NCI-H2107 treated with DMSO at 0.1 percent for 48 hours (cell line): ENCODE results near the gene CLEC1A.
"Not testable (repeated sequence)": the region's sequence is repeated elsewhere in the genome, so short reads cannot be mapped to it uniquely, and the experiment has no call there.

ENCODE experiments used
- DNase-seq: peaks from one replicate; lab custom pipeline; 2025; ENCODE audit not compliant: unreplicated experiment; lab: John Stamatoyannopoulos, UW

The CLEC1A gene

DNA sequence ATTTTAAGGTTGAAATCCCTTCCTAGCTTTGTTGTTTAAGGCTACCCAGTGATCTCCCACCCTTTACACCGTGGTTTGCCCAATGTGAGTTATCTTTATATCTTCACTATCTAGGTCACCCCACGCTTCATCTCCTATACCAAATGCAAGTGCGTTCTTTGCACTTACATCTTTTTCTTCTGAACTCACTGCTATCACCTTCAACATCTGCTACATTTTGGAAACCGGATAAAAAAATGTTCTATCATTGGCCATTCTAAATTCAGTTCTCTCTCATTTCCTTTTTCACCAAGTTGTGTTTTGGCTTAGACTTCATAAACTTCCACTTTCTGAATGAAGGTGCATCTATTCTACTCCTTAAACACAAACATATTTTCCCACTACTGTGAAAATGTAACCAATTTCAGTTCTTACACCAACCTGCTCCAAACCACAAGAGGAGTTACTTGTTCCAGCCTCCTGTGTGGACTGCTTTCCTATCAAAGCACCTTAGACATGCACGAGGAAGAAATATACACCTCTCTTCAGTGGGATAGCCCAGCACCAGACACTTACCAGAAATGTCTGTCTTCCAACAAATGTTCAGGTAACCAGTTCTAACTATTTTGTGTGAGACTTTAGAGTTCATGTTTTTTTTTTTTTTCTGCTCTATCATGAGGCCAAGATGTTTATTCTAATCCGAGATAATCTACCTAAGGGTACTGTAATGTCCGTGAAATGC lies 46.4 kb downstream of the CLEC1A start:
- no peak for DNase-seq

GRCh38 chr12:10048526-10048925 lies 50.3 kb downstream of the CLEC1A start:
- DNase-seq: no peak

DNA sequence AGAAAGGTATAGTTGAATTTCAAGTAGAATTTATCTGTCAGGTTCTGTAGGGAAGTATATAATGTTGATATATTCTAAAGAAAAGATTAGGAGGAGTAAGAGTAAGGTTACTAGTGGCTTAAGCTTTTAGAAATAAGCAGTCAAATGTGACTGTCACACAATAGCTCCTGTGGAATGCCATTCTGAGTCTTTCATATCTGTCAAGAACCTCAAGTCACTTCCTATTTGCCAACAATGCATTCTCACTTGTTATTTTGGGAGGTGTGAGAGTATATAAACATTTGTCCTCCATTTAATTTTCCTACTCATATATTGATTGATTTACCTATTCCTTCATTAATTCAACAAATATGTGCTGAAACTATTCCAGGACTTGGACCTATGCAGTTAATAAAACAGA lies 56.6 kb downstream of the CLEC1A start:
- DNase-seq: no peak

DNA sequence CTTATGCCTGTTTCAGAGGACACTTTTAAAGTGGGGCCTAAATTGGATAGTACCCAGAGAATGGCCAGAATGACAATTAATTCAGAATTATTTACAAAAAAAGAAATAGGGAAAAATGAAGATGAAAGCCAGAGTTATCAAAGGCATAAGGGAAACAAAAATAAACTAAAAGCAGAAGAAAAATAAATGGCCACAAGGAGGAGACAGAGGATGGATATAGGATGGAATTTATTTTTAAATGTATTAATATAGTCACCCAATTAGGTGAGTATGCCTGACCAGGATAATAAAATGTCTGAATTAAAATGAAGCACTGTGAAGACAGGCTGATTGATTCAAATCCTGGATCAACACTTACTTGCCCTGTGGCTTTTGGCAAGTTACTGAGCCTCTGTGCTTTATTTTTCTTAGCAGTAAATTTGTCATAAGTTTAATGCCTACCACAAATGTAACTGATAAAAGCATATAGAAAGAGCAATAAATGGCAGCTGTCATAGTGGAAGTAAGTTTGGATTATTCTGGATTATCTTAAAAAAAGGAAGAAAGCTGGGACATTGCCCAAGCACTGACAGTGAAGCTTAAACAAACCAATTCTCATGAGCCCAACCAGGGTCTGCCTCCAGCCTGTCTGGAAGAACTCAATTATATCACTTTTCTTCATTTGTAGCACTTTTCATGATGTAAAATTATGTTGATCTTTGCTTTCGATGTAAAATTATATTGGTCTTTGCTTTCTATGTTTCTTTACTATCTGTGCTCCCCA lies 64.8 kb downstream of the CLEC1A start:
- DNase-seq: no peak

DNA sequence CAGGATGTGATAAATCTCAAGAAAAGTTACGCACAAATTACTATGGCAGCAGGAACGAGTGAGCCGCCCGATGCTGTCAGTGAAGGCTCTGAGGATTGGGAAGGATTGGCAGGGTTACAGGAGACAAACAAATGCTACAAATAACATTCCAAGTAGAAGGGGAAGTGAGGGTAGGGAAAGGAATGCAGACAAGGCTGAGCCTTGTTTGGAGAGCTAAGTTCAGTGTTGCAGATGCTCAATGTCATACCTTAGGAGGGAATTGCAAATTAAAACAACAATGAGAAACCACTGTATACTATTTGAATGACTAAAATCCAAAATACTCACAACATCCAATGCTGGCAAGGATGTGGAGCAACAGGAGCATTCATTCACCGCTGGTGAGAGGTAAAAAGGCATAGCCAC lies 67.0 kb downstream of the CLEC1A start:
- no peak for DNase-seq

- DNase-seq: no peak
These were observed 67.5 kb downstream of the CLEC1A start for GRCh38 chr12:10031321-10031720.

DNA sequence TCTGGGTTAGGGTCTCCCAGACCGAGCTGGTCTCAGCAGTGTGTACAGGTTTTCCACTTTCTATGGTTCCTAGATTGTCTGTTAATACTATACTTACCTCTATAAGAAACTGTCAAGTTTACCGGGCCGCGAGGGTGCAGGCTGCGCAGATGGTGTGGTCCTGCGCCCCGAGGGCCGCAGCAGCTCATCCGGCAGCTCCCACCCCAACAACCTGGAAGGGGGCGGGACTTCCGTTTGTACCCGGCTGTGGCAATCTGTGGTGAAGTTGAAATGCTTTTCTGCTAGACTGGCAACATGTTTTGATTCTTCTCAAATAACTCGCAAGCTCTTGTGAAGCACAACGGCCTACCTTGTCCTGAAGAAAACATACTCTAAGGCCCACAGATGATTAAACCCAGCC lies 68.3 kb downstream of the CLEC1A start, which contains the start of gene CLEC9A:
TSS of gene CLEC9A (plus strand) at position 237 of the 400 bp plus-strand sequence. CDS start 22,006 bp downstream, outside the sequence.
- no peak for DNase-seq

GRCh38 chr12:10027721-10028120 lies 71.1 kb downstream of the CLEC1A start:
- DNase-seq: no peak

DNA sequence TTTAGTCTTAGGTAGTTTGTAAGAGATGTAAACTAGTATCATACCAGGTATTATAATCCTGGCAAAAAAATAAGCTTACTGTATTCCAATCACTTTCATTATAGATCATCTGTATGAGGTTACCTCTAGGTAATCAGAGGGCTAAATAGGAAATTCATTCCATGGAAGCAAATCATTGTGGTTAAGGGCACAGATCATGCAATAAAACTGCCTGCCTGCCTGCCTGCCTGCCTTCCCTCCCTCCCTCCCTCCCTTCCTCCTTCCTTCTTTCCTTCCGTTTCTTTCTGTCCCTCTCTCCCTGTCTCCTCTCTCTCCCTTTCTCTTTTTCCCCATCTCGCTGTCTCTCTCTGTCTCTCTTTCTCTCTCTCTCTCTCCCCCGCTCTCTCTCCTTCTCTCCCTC lies 71.5 kb downstream of the CLEC1A start:
- no peak for DNase-seq

- DNase-seq: not testable (repeated sequence)
These were observed 72.1 kb downstream of the CLEC1A start for GRCh38 chr12:10026666-10027065.

GRCh38 chr12:10025236-10025635 lies 73.5 kb downstream of the CLEC1A start:
- DNase-seq: no peak

DNA sequence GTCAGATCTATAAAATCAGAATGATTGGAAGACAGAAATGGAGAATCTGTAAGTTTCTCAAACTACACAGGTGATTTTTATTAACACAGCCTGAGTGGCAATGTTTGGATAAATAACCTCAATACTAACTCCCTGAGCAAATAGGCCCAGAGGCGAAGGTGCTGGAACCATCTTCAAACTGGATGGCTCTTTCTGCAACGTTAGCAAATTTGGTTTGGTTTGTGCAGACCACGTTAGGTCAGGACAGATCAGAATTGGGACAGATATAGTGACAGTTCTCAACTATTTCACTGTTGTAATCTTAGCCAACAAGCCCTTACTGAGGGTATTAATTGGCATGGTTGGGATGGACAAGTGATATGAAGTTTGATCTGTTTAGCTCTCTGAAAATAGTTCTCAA lies 77.4 kb downstream of the CLEC1A start:
- DNase-seq: no peak
